Naive B cell (primary cell): Measurements from ENCODE around the gene BAHCC1. TPM values are rescaled to one million over a fixed set of nuclear protein-coding genes. Genes with fewer than 3 reads are reported as not detected.

Experiments
- ATAC-seq, 2 donors: fragments of 150-1000 bp; cut with Tn5 transposase; 2 replicates each; pipeline ENCODE4 v1.10.0; 2021; ENCODE audit warnings: low read depth in 2 of 2, mild to moderate bottlenecking in 2 of 2, moderate library complexity in 2 of 2
- DNase-seq: peaks from one replicate; pipeline ENCODE4 v3.0.0; 2022
- H3K27ac Mint-ChIP-seq, 6 donors: one replicate each; pipeline ENCODE4 v1.8.0; 2020 to 2022; ENCODE audit warnings: mild to moderate bottlenecking in 6 of 6, mixed read lengths in 6 of 6, moderate library complexity in 5 of 6, inconsistent platforms in 2 of 6
- H3K27me3 Mint-ChIP-seq, 3 donors: one replicate each; pipeline ENCODE4 v1.8.0; 2021 to 2022; ENCODE audit warnings: mixed read lengths in 3 of 3, mild to moderate bottlenecking in 1 of 3
- H3K36me3 Mint-ChIP-seq, 2 donors: one replicate each; pipeline ENCODE4 v1.8.0; 2020 to 2022; ENCODE audit warnings: mixed read lengths in 2 of 2, inconsistent platforms in 1 of 2, mild to moderate bottlenecking in 1 of 2
- H3K4me1 Mint-ChIP-seq, 3 donors: one replicate each; pipeline ENCODE4 v1.8.0; 2020 to 2022; ENCODE audit warnings: mixed read lengths in 3 of 3, inconsistent platforms in 1 of 3, mild to moderate bottlenecking in 1 of 3, moderate library complexity in 1 of 3
- H3K4me3 Mint-ChIP-seq, 8 donors: one replicate each; pipeline ENCODE4 v1.8.0; 2020 to 2022; ENCODE audit warnings: mild to moderate bottlenecking in 8 of 8, mixed read lengths in 8 of 8, moderate library complexity in 8 of 8, inconsistent platforms in 2 of 8
- H3K9me3 Mint-ChIP-seq, 7 donors: one replicate each; pipeline ENCODE4 v1.8.0; 2020 to 2022; ENCODE audit warnings: mixed read lengths in 7 of 7, mild to moderate bottlenecking in 5 of 7, inconsistent platforms in 2 of 7, moderate library complexity in 1 of 7
- polyA plus RNA-seq, 6 donors: library from polyadenylated mRNA; unstranded; fragments of 300-500 nt; fragmentation: Illumina TruSeq; gene quantifications; one replicate each; pipeline ENCODE4 v1.2.3, GENCODE V29; 2021; ENCODE audit warnings: low read depth in 6 of 6

The BAHCC1 gene
- polyA plus RNA-seq, 6 donors from 2014 or later = 0.07 TPM; not detected in 5

DNA sequence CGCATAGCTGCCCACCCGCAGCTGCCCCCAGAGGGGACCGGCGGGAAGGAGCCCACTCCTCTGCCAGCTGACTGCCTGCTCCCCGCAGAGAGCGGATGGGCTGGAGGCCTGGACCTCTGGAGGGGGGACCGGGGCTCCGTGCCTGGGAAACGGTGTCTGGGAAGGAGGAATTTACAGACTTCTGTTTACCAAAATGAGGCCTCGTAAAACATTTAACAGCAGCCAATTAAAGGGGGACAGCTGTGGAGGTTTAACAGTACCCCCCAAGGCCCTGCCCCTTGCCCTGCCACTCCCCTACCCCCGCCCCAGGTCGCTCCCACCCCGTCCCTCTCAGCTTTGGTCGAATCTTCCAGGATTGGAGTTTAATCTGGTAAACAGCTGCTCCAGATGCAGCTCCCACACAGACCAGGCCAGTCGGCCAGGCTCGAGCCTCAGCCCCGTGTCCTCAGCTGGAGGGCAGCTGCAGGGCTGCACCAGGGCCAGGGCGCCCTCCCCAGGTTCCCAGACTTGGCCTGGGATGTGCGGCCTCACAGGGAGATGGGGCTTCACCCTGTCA, 41.1 kb downstream of the BAHCC1 start:
- H3K27ac Mint-ChIP-seq = no peak overlapping the region
- no peak for ATAC-seq
- no peak overlapping the region for H3K4me3 Mint-ChIP-seq

DNA sequence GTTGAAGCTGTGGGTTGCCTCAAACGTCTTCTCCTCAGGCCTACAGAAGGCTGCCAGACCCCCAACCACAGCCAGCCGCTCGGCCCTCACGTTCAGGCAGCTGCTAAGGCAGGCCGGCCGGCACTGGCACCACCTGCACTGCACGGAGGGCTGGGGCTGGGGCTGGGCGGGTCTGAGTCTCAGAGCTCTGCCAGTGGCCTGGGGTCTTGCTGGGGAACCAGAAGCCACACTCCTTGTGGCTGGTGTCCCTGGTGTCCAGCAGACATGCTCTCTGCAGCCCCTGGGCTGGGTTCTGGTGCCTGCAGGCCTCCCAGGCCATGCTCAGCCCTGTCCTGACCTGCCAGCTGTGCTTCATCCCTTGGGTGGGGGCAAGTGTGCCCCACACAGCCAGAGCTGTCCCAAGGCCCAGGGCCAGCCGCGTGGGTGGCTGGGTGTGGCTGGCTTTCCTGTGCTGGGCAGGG, 42.0 kb downstream of the BAHCC1 start:
- Mint-ChIP-seq H3K4me1 (peaks cover 4 to 12% (median 4%) of the 10 kb centered on the region in 3 donors), H3K9me3 (no peaks in the 10 kb centered on the region), H3K4me3 (no peak overlapping the region), H3K27ac (peak overlapping the region in 1 of 6 donors; percentile 47), H3K36me3 (no peaks in the 10 kb centered on the region), H3K27me3 (peaks cover 0 to 11% (median 1%) of the 10 kb centered on the region in 3 donors)
- ATAC-seq = no peak
- no peak for DNase-seq

More for the DNA sequence above, 41.1 kb downstream of the BAHCC1 start:
- Mint-ChIP-seq H3K36me3 (no peaks in the 10 kb centered on the region), H3K27me3 (peaks cover 0 to 16% (median 6%) of the 10 kb centered on the region in 3 donors), H3K4me1 (peaks cover 4 to 12% (median 4%) of the 10 kb centered on the region in 3 donors), H3K9me3 (no peaks in the 10 kb centered on the region)
- DNase-seq = no peak

DNA sequence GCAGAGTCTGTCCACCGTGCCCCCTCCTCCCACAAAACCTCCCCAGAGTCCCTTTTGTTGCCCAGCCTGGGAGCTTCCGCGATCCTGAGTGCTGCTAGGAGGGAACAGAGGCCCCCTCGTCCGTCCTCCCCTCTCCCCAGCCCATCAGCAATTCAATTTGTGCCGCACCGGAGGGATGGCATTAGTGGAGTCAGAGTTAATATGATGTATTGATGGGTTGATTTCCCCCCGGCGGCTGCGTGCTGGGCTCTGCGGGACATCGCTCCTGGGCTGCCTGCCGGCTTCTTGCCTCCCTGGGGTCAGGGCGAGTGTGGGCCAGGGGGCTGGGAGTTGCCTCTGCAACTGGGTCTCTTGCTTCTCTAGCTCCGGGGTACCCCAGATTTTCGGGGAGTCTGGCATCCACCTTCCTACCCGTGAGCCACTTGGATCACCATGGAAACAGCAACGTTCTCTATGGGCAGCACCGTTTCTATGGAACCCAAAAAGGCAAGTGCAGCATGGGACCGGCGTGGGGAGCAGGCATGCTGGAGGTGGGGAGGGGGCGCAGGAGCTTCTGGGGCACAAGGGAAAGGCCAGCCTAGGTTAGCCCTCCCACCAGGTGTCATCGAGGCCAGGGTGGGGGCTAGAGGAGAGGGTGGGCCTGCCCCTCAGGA, 42.9 kb downstream of the BAHCC1 start:
- no peaks in the 10 kb centered on the region for H3K9me3 Mint-ChIP-seq
- H3K36me3 Mint-ChIP-seq = no peaks in the 10 kb centered on the region
- H3K4me3 Mint-ChIP-seq = no peak overlapping the region
- H3K27ac Mint-ChIP-seq = no peak overlapping the region
- DNase-seq = no peak
- peaks cover 0 to 11% (median 0%) of the 10 kb centered on the region in 3 donors for H3K27me3 Mint-ChIP-seq
- H3K4me1 Mint-ChIP-seq = peaks cover 4 to 12% (median 4%) of the 10 kb centered on the region in 3 donors
- no peak for ATAC-seq

DNA sequence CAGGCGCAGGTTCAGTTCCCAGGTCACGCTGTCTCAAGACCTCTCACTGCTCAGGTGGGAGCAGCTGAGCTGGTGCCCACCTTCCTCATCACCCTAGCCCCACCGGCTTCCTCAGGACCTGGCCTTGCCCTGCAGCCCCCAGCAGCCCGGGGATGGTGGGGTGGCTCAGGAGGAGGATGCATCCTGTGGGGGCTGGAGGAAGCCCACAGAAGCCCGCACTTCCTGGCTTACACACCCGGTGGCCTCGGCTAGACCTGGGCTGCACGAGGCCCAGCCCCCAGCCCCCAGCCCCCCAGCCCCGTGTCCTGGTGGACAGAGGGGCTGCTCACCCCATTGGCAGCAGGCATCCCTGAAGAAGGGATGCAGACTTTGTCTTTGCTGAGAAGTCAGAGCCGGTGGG, 43.4 kb downstream of the BAHCC1 start:
- Mint-ChIP-seq H3K36me3 (no peaks in the 10 kb centered on the region), H3K27me3 (peaks cover 0 to 11% (median 0%) of the 10 kb centered on the region in 3 donors), H3K27ac (no peak overlapping the region), H3K4me3 (no peak overlapping the region), H3K9me3 (no peaks in the 10 kb centered on the region), H3K4me1 (peaks cover 4 to 12% (median 4%) of the 10 kb centered on the region in 3 donors)
- DNase-seq = no peak
- ATAC-seq = peak; percentile 18 to 25

DNA sequence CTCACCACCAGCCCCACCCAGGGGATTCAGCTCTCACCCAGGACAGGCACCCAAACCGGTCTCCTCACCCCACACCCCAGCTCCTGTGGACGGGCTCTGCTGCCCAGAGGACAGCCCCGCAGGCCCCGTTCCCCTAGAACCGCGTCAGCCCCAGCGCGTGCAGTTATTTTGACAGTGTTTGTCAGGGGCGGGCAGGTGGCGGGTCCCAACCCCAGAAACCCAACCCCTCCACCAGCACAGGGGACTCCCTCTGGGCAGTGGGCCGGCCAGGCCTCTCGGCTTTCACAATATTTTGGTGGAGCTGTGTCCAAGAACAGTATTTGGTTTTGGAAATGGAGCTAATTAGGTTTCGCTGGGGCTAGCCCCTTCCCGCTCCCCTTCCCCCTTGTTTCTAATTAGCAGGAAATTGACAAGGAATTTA, 44.8 kb downstream of the BAHCC1 start:
- Mint-ChIP-seq H3K4me1 (peaks cover 4 to 12% (median 4%) of the 10 kb centered on the region in 3 donors), H3K4me3 (no peak overlapping the region), H3K27ac (peak overlapping the region in 2 of 6 donors; percentile 53 to 72), H3K36me3 (no peaks in the 10 kb centered on the region), H3K27me3 (peaks cover 0 to 11% (median 0%) of the 10 kb centered on the region in 3 donors), H3K9me3 (no peaks in the 10 kb centered on the region)
- ATAC-seq (no peak), DNase-seq (no peak)

DNA sequence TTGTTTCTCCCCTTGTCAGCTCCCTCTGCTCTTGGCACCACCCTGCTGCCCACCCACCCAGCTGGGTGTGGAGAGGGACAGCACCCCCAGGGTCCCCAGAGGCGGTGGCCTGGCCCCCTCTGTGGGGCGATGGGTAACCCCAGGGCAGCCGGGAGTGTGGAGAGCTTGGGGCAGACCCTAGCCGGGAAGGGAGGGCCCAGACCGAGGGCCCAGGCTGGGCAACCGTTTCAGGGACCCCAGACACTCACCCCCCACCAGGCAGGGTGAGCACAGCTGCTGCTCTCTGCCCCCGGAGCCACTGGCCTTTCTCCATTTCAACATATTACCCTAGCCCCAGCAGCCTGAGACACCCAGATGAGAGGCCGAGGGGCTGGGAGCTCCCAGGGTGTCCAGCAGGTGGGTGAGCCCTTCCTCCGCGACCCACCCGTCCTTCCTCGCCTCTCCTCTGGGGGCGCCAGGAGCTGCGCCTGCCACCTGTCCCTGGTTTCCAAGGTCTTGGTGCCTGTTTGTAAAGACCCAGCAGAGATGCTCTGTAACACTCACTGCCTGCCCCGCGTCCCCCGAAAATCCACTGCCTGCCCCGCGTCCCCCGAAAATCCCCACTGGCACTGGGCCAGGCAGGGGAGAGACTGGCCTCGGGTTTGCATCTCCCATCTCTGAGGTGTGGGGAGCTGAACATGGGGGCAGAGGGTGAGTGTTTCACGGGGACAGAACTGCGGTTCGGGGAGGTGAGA, 45.4 kb downstream of the BAHCC1 start:
- H3K9me3 Mint-ChIP-seq = no peaks in the 10 kb centered on the region
- H3K27me3 Mint-ChIP-seq = peaks cover 0 to 6% (median 0%) of the 10 kb centered on the region in 3 donors
- no peaks in the 10 kb centered on the region for H3K36me3 Mint-ChIP-seq
- DNase-seq = no peak
- H3K27ac Mint-ChIP-seq = peak overlapping the region in 2 of 6 donors; percentile 58 to 72
- no peak overlapping the region for H3K4me3 Mint-ChIP-seq
- H3K4me1 Mint-ChIP-seq = peaks cover 4 to 12% (median 4%) of the 10 kb centered on the region in 3 donors
- ATAC-seq = no peak

DNA sequence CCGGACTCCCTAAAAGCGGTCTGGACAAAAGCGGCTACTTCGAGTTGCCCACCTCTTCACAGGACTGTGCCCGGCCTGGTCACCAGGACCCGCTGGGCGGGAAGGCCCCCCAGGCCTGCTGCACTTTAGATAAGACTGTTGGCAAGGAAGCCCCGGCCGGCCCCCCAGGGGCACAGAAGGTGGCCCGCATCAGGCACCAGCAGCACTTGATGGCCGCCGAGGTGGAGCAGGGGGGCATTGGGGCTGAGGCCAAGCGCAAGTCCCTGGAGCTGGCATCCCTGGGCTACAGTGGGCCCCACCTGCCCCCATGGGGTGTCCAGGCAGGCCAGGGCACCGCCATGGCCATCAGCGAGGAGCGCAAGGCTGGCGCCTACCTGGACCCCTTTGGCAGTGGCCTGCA, 47.5 kb downstream of the BAHCC1 start:
- no peak for ATAC-seq
- Mint-ChIP-seq H3K4me1 (peaks cover 4 to 12% (median 4%) of the 10 kb centered on the region in 3 donors), H3K4me3 (no peak overlapping the region), H3K27me3 (peaks cover 0 to 6% (median 0%) of the 10 kb centered on the region in 3 donors), H3K9me3 (no peaks in the 10 kb centered on the region), H3K36me3 (no peaks in the 10 kb centered on the region), H3K27ac (no peak overlapping the region)
- DNase-seq = no peak

DNA sequence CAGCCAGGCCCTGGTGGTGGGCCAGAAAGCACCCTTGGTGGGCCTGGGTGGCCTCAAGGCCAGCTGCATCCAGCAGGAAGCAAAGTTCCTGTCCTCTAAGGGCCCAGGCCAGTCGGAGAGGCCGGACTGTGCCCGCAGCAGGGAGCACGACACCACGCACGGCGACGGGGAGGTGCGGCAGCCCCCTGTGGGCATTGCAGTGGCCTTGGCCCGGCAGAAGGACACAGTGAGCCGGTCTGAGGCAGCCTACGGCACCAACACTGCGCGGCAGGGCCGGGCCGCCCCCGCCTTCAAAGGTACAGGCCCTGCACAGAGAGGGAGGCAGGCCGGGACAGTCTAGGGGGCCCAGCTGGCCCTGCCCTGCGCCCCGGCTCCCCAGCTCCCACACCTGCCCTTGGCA, 48.0 kb downstream of the BAHCC1 start:
- Mint-ChIP-seq H3K27ac (no peak overlapping the region), H3K36me3 (no peaks in the 10 kb centered on the region), H3K4me1 (peaks cover 4 to 9% (median 4%) of the 10 kb centered on the region in 3 donors), H3K4me3 (no peak overlapping the region), H3K9me3 (no peaks in the 10 kb centered on the region), H3K27me3 (peaks cover 0 to 6% (median 0%) of the 10 kb centered on the region in 3 donors)
- ATAC-seq = no peak
- DNase-seq = no peak

DNA sequence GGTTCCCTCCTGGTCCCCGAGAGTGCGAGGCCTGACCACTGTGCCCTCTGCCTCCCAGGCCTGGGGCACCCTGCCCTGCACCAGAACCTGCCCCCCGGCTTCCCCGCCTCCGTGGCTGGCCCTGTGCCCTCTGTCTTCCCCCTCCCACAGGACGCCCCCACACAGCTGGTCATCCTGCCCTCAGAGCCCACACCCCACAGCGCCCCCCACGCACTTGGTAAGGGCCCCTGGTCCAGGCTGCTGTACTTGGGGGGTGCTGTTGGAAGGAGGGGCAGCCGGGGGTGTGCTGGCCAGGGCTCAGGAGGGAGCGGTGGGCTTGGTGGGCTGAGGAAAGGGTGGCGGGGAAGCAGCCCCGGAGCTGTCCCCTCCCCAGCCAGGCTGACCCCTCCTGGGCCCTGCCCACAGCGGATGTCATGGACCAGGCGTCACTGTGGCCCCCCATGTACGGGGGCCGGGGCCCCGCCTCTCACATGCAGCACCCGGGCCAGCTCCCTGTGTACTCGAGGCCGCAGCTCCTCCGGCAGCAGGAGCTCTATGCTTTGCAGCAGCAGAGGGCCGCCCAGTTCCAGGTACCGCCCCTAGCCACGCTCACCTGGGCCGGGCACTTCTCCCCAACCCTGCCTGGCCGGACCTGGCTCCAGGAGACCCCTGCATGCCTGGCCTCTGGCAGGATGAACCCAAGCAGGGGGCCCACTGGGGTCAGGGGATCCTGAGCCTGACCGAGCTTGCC, 49.5 kb downstream of the BAHCC1 start:
- Mint-ChIP-seq H3K36me3 (no peaks in the 10 kb centered on the region), H3K4me3 (no peak overlapping the region), H3K9me3 (no peaks in the 10 kb centered on the region), H3K4me1 (peaks cover 0 to 6% (median 0%) of the 10 kb centered on the region in 3 donors), H3K27ac (no peak overlapping the region), H3K27me3 (no peaks in the 10 kb centered on the region)
- DNase-seq (no peak), ATAC-seq (no peak)

DNA sequence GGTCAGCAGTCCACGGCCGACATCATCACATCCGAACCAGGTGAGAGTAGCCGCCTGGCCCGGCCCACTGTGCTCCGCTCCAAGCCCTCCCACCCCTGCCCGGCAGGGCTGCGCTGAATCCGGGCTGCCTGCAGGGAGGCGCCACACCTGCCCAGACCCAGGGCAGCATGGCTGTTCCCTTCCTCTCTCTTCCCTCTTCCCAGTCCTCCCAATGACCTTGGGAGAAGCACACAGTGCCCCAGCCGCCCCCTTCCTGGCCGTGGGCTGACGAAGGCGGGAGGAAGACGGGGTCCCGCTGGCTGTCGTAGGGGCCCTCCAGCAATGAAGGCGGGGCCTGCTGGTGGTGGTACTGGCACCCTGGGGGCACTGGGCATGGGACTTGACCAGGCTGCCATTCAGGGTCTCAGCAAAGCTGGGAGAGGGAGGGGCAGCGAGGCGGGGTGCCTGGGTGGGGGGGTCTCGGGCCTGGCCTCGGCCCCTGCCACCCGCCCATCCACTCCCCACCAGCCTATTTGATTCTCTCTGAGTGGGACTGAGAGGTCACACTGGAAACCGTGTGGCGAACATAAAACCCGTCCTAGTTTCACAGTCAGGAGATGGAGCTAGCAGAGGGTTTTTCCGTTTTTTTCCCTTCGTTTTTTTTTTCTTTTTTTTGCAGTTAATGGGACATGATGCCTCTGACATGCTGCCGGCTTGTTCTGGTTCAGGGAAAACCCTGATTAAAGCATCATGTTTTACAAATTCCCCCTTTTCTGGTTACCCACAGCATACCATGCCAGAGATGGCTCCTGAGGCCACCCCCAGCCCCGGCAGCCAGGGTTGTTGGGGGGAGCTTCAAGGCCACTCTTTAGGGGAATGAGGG, 50.6 kb downstream of the BAHCC1 start:
- no peak for ATAC-seq
- no peak for DNase-seq
- H3K27ac Mint-ChIP-seq = no peak overlapping the region
- H3K9me3 Mint-ChIP-seq = no peaks in the 10 kb centered on the region
- H3K36me3 Mint-ChIP-seq = no peaks in the 10 kb centered on the region
- H3K4me3 Mint-ChIP-seq = no peak overlapping the region
- H3K27me3 Mint-ChIP-seq = no peaks in the 10 kb centered on the region
- peaks cover 0 to 6% (median 2%) of the 10 kb centered on the region in 3 donors for H3K4me1 Mint-ChIP-seq

DNA sequence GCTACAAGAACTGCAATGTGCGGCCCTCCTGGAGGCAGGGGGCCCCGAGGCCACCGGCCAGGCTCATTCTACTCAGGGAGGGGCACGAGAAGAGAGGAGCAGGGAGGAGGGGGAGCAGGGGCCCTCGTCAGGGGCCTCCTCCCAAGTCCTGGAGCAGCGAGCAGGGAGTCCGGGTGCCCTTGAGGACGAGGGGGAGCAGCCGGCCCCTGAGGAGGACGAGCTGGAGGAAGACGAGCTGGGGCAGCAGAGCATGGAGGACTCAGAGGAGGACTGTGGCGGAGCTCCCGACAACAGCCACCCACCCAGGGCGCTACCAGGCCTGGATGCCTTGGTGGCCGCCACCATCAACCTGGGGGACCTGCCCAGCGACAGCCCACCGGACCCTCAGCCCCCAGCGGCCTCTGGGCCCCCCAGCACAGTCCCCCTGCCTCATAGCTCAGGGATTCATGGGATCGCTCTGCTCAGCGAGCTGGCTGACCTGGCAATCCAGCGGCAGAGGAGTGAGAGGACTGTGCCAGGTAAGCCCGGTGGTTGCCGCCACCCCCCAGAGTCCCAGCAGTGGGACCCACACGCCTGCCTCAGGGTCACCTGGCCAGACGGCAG, 52.2 kb downstream of the BAHCC1 start:
- Mint-ChIP-seq H3K36me3 (no peaks in the 10 kb centered on the region), H3K4me3 (no peak overlapping the region), H3K4me1 (peaks cover 0 to 6% (median 2%) of the 10 kb centered on the region in 3 donors), H3K9me3 (no peaks in the 10 kb centered on the region), H3K27me3 (no peaks in the 10 kb centered on the region), H3K27ac (no peak overlapping the region)
- DNase-seq (no peak), ATAC-seq (no peak)

DNA sequence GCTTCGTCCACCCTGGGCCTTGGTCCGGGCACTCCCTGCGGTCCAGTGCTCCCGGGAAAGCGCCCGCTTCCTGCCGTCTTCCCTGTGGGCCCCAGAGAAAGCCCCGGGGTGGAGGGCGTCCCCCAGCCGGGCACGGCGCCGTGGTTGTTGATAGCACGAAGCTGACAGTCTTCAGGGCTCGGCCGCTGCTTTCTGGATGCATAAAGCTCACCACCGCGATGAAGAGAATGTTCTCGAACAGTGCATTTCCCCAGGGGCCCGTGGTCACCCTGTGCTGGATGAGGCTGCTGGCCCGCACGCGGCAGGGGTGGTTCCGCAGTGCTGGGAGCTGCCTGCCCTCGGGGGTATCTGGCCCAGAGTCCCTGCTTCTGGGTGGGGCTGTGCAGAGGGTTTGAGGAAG, 53.2 kb downstream of the BAHCC1 start:
- Mint-ChIP-seq H3K27me3 (peaks cover 0 to 5% (median 0%) of the 10 kb centered on the region in 3 donors), H3K36me3 (no peaks in the 10 kb centered on the region), H3K4me1 (peaks cover 5 to 12% (median 7%) of the 10 kb centered on the region in 3 donors), H3K27ac (no peak overlapping the region), H3K9me3 (no peaks in the 10 kb centered on the region), H3K4me3 (no peak overlapping the region)
- ATAC-seq = no peak
- no peak for DNase-seq
